Nephron (organoid): Measurements from ENCODE around the gene HEATR5B.

Source experiments
- H3K27ac Mint-ChIP-seq, 3 experiments: 2 replicates each; pipeline ENCODE4 v1.8.0; 2020; ENCODE audit warnings: mixed read lengths in 3 of 3, mild to moderate bottlenecking in 2 of 3, moderate library complexity in 1 of 3
- H3K27me3 Mint-ChIP-seq: 2 replicates; pipeline ENCODE4 v1.8.0; 2021; ENCODE audit warnings: low read depth, mild to moderate bottlenecking, moderate library complexity, mixed read lengths
- H3K36me3 Mint-ChIP-seq: 2 replicates; pipeline ENCODE4 v1.8.0; 2020; ENCODE audit warnings: low read depth, mixed read lengths
- H3K4me1 Mint-ChIP-seq: 2 replicates; pipeline ENCODE4 v1.8.0; 2020; ENCODE audit warnings: mixed read lengths
- H3K4me3 Mint-ChIP-seq, 3 experiments: 2 replicates each; pipeline ENCODE4 v1.8.0; 2020; ENCODE audit warnings: mild to moderate bottlenecking in 3 of 3, mixed read lengths in 3 of 3, moderate library complexity in 2 of 3
- H3K9me3 Mint-ChIP-seq: 2 replicates; pipeline ENCODE4 v1.8.0; 2020; ENCODE audit warnings: mixed read lengths
- CTCF ChIP-seq, 3 experiments: fragments of 200-600 bp; sonication (generic); IDR thresholded peaks; one replicate each; pipeline ENCODE4 v1.5.0; 2021; ENCODE audit warnings: antibody characterized with exemption in 3 of 3; ENCODE audit not compliant: unreplicated experiment in 3 of 3

The HEATR5B gene

GRCh38 chr2:37061013-37061711, 23.0 kb downstream of the HEATR5B start:
- no peak overlapping the region for H3K4me3 Mint-ChIP-seq
- TF ChIP-seq CTCF (IDR thresholded peaks at IDR 0.05; ENCODE audit: unreplicated experiment in 3 of 3), result no peak
- H3K4me1 Mint-ChIP-seq, result no peaks in the 10 kb centered on the region
- H3K27ac Mint-ChIP-seq, result no peak overlapping the region
- peaks cover 32% of the 10 kb centered on the region for H3K36me3 Mint-ChIP-seq
- H3K27me3 Mint-ChIP-seq, result no peaks in the 10 kb centered on the region
- H3K9me3 Mint-ChIP-seq, result no peaks in the 10 kb centered on the region

- no peak for TF ChIP-seq CTCF (IDR thresholded peaks at IDR 0.05; ENCODE audit: unreplicated experiment in 3 of 3)
- no peak overlapping the region for H3K4me3 Mint-ChIP-seq
- H3K9me3 Mint-ChIP-seq, result no peaks in the 10 kb centered on the region
- peaks cover 33% of the 10 kb centered on the region for H3K36me3 Mint-ChIP-seq
- H3K27me3 Mint-ChIP-seq, result no peaks in the 10 kb centered on the region
- no peaks in the 10 kb centered on the region for H3K4me1 Mint-ChIP-seq
- no peak overlapping the region for H3K27ac Mint-ChIP-seq
Measured at GRCh38 chr2:37060446-37060845, 23.7 kb downstream of the HEATR5B start.

GRCh38 chr2:37059841-37060240, 24.3 kb downstream of the HEATR5B start:
- Mint-ChIP-seq H3K4me3 (no peak overlapping the region), H3K4me1 (no peaks in the 10 kb centered on the region), H3K9me3 (no peaks in the 10 kb centered on the region), H3K27me3 (no peaks in the 10 kb centered on the region), H3K36me3 (peaks cover 33% of the 10 kb centered on the region), H3K27ac (no peak overlapping the region)
- no peak for TF ChIP-seq CTCF (IDR thresholded peaks at IDR 0.05; ENCODE audit: unreplicated experiment in 3 of 3)

GRCh38 chr2:37052600-37053332, 31.4 kb downstream of the HEATR5B start:
- Mint-ChIP-seq H3K4me3 (no peak overlapping the region), H3K4me1 (no peaks in the 10 kb centered on the region), H3K9me3 (no peaks in the 10 kb centered on the region), H3K27me3 (no peaks in the 10 kb centered on the region), H3K36me3 (peaks cover 46% of the 10 kb centered on the region), H3K27ac (no peak overlapping the region)
- no peak for TF ChIP-seq CTCF (IDR thresholded peaks at IDR 0.05; ENCODE audit: unreplicated experiment in 3 of 3)

- Mint-ChIP-seq H3K27ac (no peak overlapping the region), H3K4me3 (no peak overlapping the region), H3K36me3 (peaks cover 34% of the 10 kb centered on the region), H3K9me3 (no peaks in the 10 kb centered on the region), H3K4me1 (no peaks in the 10 kb centered on the region), H3K27me3 (no peaks in the 10 kb centered on the region)
- TF ChIP-seq CTCF (IDR thresholded peaks at IDR 0.05; ENCODE audit: unreplicated experiment in 3 of 3), result no peak
Measured at GRCh38 chr2:37039580-37039979, 44.6 kb downstream of the HEATR5B start.

GRCh38 chr2:37037771-37038170, 46.4 kb downstream of the HEATR5B start:
- H3K36me3 Mint-ChIP-seq, result peaks cover 32% of the 10 kb centered on the region
- no peak overlapping the region for H3K4me3 Mint-ChIP-seq
- no peak overlapping the region for H3K27ac Mint-ChIP-seq
- H3K9me3 Mint-ChIP-seq, result no peaks in the 10 kb centered on the region
- no peak for TF ChIP-seq CTCF (IDR thresholded peaks at IDR 0.05; ENCODE audit: unreplicated experiment in 3 of 3)
- no peaks in the 10 kb centered on the region for H3K27me3 Mint-ChIP-seq
- H3K4me1 Mint-ChIP-seq, result no peaks in the 10 kb centered on the region
